Ovary (tissue), 3 donors: ENCODE results near the gene ZMYM2.

Experiments
- CTCF ChIP-seq, 3 donors: fragments of 450-650 bp in 2 of 3; fragments of 200-600 bp in 1 of 3; IDR thresholded peaks; one replicate each; pipeline versions ENCODE4 v1.5.1 to v1.8.0; 2016 to 2022; ENCODE audit warnings: antibody characterized with exemption in 3 of 3, mild to moderate bottlenecking in 1 of 3
- EP300 ChIP-seq: sonication (generic); formaldehyde crosslinking; IDR thresholded peaks from one replicate; pipeline ENCODE4 v1.6.1; 2017; ENCODE audit warnings: antibody characterized with exemption
- POLR2A ChIP-seq: fragments of 450-650 bp; IDR thresholded peaks from one replicate; pipeline ENCODE4 v1.6.1; 2017; ENCODE audit warnings: antibody characterized with exemption, mild to moderate bottlenecking, moderate library complexity
- donor health status: DM: no; HTN: no; CAD: no.

GRCh38 chr13:20118268-20119140, 160.0 kb downstream of the ZMYM2 start:
- TF ChIP-seq CTCF (IDR thresholded peaks at IDR 0.05) (no peak), POLR2A (no peak), EP300 (no peak)
